T-helper 1 cell (primary cell): Measurements from ENCODE around the gene WARS2.
"Not testable (repeated sequence)": the region's sequence is repeated elsewhere in the genome, so short reads cannot be mapped to it uniquely, and the experiment has no call there.

Experiments used
- DNase-seq, 5 donors: peaks; one replicate each; pipeline ENCODE4 v3.0.0-alpha.2; 2012 to 2020

WARS2 gene

GRCh38 chr1:119139403-119139802 lies 1.1 kb downstream of the WARS2 start:
- peak; percentile 23 to 45 (median 30) for DNase-seq

GRCh38 chr1:119136401-119136800 lies 4.1 kb downstream of the WARS2 start:
- no peak for DNase-seq

GRCh38 chr1:119133987-119134386 lies 6.5 kb downstream of the WARS2 start:
- DNase-seq = no peak

- DNase-seq = no peak
These were observed 8.3 kb downstream of the WARS2 start for GRCh38 chr1:119132179-119132578.

- no peak for DNase-seq
These were observed 14.6 kb downstream of the WARS2 start for GRCh38 chr1:119125874-119126273.

GRCh38 chr1:119124764-119125163 lies 15.7 kb downstream of the WARS2 start:
- no peak for DNase-seq

GRCh38 chr1:119121872-119122271 lies 18.6 kb downstream of the WARS2 start:
- DNase-seq = not testable (repeated sequence)

- no peak for DNase-seq
These were observed 23.7 kb downstream of the WARS2 start for GRCh38 chr1:119116725-119117124.

- DNase-seq = no peak
These were observed 24.7 kb downstream of the WARS2 start for GRCh38 chr1:119115736-119116135.

GRCh38 chr1:119115311-119115710 lies 25.1 kb downstream of the WARS2 start:
- DNase-seq = no peak

- DNase-seq = no peak
These were observed 25.7 kb downstream of the WARS2 start for GRCh38 chr1:119114786-119115185.

- DNase-seq = no peak
These were observed 27.7 kb downstream of the WARS2 start for GRCh38 chr1:119112791-119113190.

GRCh38 chr1:119112244-119112643 lies 28.2 kb downstream of the WARS2 start:
- DNase-seq = no peak

GRCh38 chr1:119108988-119109387 lies 31.5 kb downstream of the WARS2 start:
- no peak for DNase-seq

- no peak for DNase-seq
These were observed 36.7 kb downstream of the WARS2 start for GRCh38 chr1:119103764-119104163.

GRCh38 chr1:119102051-119102450 lies 38.4 kb downstream of the WARS2 start:
- DNase-seq = no peak

- no peak for DNase-seq
These were observed 38.9 kb downstream of the WARS2 start for GRCh38 chr1:119101563-119101962.

- DNase-seq = no peak
These were observed 40.7 kb downstream of the WARS2 start for GRCh38 chr1:119099775-119100174.

GRCh38 chr1:119097380-119097779 lies 43.1 kb downstream of the WARS2 start:
- DNase-seq = no peak

GRCh38 chr1:119093721-119094120 lies 46.7 kb downstream of the WARS2 start:
- no peak for DNase-seq

GRCh38 chr1:119091618-119092017 lies 48.8 kb downstream of the WARS2 start:
- no peak for DNase-seq

GRCh38 chr1:119090250-119090649 lies 50.2 kb downstream of the WARS2 start:
- DNase-seq = no peak

GRCh38 chr1:119086830-119087229 lies 53.6 kb downstream of the WARS2 start:
- no peak for DNase-seq

GRCh38 chr1:119084798-119085197 lies 55.7 kb downstream of the WARS2 start:
- no peak for DNase-seq

- no peak for DNase-seq
These were observed 56.5 kb downstream of the WARS2 start for GRCh38 chr1:119083980-119084379.

- DNase-seq = no peak
These were observed 57.0 kb downstream of the WARS2 start for GRCh38 chr1:119083479-119083878.
